Choroid plexus epithelial cell (primary cell): Measurements from ENCODE around the gene TAF4B.
A peak's percentile ranks its signal among the peaks of the same experiment; 100 is the strongest.
"Not testable (repeated sequence)": the region's sequence is repeated elsewhere in the genome, so short reads cannot be mapped to it uniquely, and the experiment has no call there.

Experiments
- DNase-seq: peaks from one replicate; pipeline ENCODE4 v3.0.0-alpha.2; 2010; ENCODE audit warnings: low read depth
- H3K4me3 ChIP-seq: 2 replicates; pipeline ENCODE4 v1.5.1; 2011; ENCODE audit warnings: low read depth, mild to moderate bottlenecking, control low read depth, low read length, moderate library complexity
- TF ChIP-seq, protein P1 (sequence below): conservative IDR thresholded peaks from 2 replicates; pipeline ENCODE4 v1.5.1; 2011; ENCODE audit warnings: low read depth, mild to moderate bottlenecking, control low read depth, inconsistent platforms, low read length, moderate library complexity

The TAF4B gene

DNA sequence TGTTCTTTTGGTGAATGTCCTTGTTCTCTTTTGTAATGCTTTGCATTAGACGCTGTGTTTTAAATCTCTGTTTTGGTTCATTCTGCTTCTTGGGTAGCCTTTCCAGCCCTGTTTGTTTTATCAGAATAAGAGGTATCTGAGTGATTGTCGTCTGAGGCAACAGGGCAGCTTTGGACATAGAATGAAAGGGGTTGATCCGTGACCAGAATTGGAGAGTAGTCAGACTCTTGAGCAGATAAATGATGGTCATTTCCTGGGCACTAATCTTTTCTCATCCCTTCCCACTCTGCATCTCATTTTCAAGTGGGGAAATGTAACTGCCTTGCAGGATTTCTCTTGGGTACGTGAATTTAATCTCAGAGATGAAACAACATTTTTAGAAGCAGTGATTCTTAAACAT lies 61.4 kb downstream of the TAF4B start:
- no peak for DNase-seq
- no peak overlapping the region for H3K4me3 ChIP-seq
- TF ChIP-seq, protein P1, sequence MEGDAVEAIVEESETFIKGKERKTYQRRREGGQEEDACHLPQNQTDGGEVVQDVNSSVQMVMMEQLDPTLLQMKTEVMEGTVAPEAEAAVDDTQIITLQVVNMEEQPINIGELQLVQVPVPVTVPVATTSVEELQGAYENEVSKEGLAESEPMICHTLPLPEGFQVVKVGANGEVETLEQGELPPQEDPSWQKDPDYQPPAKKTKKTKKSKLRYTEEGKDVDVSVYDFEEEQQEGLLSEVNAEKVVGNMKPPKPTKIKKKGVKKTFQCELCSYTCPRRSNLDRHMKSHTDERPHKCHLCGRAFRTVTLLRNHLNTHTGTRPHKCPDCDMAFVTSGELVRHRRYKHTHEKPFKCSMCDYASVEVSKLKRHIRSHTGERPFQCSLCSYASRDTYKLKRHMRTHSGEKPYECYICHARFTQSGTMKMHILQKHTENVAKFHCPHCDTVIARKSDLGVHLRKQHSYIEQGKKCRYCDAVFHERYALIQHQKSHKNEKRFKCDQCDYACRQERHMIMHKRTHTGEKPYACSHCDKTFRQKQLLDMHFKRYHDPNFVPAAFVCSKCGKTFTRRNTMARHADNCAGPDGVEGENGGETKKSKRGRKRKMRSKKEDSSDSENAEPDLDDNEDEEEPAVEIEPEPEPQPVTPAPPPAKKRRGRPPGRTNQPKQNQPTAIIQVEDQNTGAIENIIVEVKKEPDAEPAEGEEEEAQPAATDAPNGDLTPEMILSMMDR = no peak

DNA sequence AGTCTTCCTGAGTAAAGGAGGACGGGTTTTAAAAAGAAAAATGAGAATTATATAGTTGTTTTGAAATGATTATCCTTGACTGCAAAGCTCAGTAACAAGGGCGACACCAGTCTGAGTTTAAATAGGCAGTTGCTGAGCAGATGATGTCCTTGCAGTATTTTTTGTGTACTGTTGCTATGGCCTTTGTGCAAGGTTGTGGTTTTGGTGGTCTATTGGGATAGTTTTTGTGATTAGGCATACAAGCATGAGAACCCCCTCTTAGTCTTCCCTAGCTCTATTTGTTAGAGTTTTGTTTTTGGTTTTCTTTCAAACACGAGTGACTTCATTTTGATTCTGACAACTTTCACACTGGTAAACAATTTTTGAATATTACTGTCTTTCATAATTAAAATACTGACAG lies 64.1 kb downstream of the TAF4B start:
- TF ChIP-seq, protein P1 = no peak
- no peak for DNase-seq
- no peak overlapping the region for H3K4me3 ChIP-seq

DNA sequence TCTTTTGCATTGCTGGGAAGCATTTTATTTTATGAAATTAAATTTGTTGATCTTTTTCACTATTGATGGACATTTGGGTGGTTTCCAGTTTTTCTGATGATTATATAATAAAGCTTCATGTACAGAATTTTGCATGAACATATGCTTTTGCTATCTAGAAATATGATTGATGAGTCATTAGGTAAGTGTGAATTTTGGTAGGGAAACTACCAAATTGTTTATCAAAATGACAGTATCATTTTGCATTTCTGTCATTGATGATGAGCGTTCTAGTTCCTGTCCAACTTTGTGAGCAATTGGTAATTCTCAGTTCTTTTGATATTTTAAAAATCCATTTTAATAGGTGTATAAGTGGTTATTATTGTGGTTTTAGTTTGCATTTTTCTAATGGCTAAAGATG lies 67.7 kb downstream of the TAF4B start:
- TF ChIP-seq, protein P1 = no peak
- H3K4me3 ChIP-seq = no peak overlapping the region
- DNase-seq = no peak

DNA sequence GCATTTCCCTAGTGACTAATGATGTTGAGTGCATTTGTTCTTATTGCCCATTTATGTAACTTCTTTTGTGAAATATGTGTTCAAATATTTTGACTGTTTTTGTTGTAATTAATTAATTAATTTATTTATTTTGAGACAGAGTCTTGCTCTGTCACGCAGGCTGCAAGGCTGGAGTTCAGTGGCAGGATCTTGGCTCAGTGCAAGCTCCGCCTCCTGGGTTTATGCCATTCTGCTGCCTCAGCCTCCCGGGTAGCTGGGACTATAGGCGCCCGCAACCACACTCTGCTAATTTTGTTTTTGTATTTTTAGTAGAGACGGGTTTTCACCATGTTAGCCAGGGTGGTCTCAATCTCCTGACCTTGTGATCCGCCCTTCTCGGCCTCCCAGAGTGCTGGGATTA lies 71.9 kb downstream of the TAF4B start:
- no peak overlapping the region for H3K4me3 ChIP-seq
- DNase-seq = no peak
- TF ChIP-seq, protein P1 = no peak

DNA sequence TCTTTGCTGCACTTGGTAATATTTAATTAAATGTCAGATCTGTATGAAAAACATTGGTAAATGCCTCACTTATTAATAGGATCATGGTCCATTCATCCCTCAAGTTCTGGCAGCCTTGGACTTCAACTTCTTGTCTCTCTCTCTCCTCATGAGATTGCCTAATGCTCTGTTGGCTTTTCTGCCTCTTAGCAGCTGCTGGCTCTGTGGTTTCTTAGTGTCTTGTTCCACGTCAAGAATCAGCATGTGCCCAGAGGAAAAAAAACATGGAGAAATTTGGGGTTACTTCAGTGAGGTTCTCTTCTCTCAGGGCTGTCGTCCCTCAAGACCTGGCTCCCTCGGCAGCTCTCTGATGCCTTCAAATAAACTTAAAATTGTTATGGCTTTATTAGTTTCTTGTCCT lies 75.4 kb downstream of the TAF4B start:
- H3K4me3 ChIP-seq = no peak overlapping the region
- DNase-seq = peak; percentile 89
- TF ChIP-seq, protein P1 = no peak

DNA sequence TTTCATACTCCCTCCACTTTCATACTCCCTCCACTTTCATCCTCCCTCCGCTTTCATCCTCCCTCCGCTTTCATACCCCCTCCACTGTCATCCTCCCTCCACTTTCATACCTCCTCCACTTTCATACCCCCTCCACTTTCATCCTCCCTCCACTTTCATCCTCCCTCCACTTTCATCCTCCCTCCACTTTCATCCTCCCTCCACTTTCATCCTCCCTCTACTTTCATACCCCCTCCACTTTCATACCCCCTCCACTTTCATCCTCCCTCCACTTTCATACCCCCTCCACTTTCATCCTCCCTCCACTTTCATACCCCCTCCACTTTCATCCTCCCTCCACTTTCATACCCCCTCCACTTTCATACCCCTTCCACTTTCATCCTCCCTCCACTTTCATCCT lies 77.0 kb downstream of the TAF4B start:
- H3K4me3 ChIP-seq, DNase-seq: not testable (repeated sequence)

DNA sequence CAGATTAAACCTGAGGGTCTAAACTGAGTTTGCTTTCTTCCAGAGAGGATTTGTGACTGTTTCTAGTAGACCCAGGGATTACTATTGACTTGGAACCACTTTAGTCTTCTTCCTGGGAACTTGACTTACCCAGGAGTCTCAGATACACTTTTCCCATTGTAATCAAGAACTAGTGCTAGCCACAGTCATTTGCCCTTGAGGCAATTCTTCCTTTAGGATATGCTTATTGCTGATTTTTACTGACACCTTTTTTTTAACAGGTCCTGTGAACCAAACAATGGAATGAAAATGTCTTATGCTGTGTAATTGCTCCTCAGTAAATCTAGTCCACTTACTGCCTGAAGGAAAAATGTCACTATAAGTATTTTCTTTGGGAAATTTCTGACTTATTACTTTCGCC lies 78.3 kb downstream of the TAF4B start:
- DNase-seq = no peak
- no peak overlapping the region for H3K4me3 ChIP-seq
- TF ChIP-seq, protein P1 = no peak

DNA sequence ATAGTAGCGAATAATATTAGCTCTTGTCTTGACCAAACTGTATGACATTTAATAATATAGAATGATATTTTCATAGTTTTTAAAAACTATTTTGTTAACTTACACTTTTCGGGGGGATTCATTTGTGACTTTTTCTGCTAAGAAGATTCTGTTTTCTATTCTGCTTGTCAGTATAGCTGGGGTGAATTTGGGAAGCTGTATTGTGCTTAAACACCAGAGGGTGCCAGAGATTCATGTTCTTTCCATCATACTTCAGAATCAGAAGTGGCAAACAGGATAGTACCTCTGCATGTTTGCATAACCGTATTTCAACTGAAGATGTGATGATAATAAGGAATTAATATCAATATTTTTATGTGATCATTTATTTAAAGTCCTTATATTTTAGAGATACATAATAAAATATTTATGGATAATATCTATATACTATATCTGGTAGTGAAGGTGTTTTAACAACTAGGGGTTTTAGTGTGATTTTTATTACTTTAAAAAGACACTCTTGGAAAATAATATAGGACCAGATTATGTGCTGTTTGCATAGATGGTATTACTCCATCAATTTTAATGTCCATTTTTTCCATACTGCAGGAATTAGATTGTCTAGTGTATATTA lies 81.0 kb downstream of the TAF4B start:
- TF ChIP-seq, protein P1 = peak; percentile 79
- H3K4me3 ChIP-seq = no peak overlapping the region
- DNase-seq = peak; percentile 87
